ENCODE data around the gene RANGRF.

DNA sequence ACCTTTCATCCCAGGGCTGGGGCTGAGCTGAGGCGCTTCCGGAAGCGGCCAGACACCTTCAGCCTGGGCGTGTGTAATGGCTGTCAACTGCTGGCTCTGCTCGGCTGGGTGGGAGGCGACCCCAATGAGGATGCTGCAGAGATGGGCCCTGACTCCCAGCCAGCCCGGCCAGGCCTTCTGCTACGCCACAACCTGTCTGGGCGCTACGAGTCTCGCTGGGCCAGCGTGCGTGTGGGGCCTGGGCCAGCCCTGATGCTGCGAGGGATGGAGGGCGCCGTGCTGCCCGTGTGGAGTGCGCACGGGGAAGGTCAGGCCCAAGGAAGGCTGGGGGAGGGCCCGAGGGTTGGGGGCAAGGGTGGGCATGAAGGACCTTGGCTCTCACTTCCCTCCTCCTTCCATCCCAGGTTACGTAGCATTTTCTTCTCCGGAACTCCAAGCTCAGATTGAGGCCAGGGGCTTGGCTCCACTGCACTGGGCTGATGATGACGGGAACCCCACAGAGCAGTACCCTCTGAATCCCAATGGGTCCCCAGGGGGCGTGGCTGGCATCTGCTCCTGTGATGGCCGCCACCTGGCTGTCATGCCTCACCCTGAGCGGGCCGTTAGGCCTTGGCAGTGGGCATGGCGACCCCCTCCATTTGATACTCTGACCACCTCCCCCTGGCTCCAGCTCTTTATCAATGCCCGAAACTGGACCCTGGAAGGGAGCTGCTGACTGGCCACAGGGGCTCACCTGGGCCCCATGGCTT, 19.7 kb upstream of the RANGRF start:
- TF ChIP-seq, protein P1, sequence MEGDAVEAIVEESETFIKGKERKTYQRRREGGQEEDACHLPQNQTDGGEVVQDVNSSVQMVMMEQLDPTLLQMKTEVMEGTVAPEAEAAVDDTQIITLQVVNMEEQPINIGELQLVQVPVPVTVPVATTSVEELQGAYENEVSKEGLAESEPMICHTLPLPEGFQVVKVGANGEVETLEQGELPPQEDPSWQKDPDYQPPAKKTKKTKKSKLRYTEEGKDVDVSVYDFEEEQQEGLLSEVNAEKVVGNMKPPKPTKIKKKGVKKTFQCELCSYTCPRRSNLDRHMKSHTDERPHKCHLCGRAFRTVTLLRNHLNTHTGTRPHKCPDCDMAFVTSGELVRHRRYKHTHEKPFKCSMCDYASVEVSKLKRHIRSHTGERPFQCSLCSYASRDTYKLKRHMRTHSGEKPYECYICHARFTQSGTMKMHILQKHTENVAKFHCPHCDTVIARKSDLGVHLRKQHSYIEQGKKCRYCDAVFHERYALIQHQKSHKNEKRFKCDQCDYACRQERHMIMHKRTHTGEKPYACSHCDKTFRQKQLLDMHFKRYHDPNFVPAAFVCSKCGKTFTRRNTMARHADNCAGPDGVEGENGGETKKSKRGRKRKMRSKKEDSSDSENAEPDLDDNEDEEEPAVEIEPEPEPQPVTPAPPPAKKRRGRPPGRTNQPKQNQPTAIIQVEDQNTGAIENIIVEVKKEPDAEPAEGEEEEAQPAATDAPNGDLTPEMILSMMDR (IDR thresholded peaks at IDR 0.05) = no peak
- TF ChIP-seq POLR2A (IDR thresholded peaks at IDR 0.05) = no peak

Measured in body of pancreas (tissue), 4 donors.